Colon (tissue), 2 donors: ENCODE data around the gene TLR8.

Experiments
- FAIRE-seq: peaks from 2 replicates; lab custom pipeline; 2012; peaks lifted over from hg19 to GRCh38; lab: Jason Lieb, UNC
- donor health status: control.
- donor health status: control.

The TLR8 gene

GRCh38 chrX:12906046-12906761 is at the start of gene TLR8:
Gene TLR8, plus strand, starts transcription at chrX:12906620. Its CDS starts 87 bp downstream, at chrX:12906707.
- no peak for FAIRE-seq

- no peak for FAIRE-seq
Measured at GRCh38 chrX:12865359-12865758, 41.1 kb upstream of the TLR8 start.

DNA sequence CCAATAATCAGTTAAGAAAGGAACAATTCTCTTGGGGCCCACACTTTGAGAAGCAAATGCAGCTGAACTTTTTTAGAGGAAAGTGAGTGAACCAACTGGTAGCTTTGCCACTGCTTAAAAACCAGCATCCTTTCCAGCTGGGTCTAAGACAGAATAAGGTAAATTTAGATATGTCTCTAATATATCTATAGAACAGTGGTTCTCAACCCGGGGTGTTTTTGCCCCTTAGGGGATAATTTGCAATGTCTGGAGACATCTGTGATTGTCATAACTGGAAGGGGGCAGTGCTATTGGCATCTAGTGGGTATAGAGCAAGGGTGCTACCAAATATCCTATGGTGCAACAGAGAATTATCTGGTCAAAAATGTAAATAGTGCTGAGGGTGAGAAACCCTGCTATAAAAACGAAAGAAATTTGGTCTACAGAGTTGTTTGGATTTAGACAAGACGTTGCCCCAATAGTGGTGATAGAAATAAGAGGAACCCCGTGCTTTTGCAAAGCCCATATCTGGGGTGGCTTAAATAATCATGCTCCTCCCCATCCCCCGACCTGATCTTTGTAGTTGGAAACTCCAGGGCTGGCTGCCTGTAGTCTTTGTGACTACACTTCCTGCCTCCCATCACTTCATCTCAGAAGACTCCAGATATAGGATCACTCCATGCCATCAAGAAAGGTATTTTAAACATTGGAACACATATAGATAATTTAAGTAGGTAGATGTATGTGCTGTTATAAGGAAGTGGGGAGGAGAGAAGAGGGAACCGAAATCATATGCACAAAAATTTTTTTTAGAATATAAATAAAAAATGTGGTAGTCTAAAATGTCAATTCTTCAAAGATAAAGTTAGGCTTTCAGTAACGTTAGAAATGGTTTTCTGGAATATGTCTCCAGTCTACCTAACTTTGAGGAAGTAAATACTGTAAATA is 39.7 kb upstream of the TLR8 start, which contains the start of gene TLR7:
Gene TLR7 (plus strand): TSS at position 622 of the 927 bp plus-strand sequence. CDS start 507 bp downstream, outside the sequence.
- no peak for FAIRE-seq

DNA sequence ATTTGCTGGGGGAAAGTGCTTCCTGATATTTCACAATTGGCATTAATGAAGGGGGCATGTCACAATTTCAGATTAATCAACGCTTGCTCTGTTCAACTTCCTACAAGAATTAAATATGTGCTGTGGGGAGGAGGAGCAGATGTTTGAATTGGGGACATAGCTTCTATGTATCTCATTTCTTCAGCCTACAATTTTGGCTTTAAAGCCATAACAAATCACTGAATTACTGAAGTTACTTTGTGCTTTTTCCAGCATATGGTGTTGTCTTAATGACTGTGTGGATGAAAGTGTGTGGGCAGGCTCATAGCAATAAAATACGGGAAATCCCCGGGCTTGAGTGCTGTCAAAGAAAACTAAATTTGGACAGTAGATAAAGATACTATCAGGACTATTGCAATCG is 38.7 kb upstream of the TLR8 start:
- no peak for FAIRE-seq

GRCh38 chrX:12868747-12869146 is 37.7 kb upstream of the TLR8 start:
- no peak for FAIRE-seq

GRCh38 chrX:12871257-12871656 is 35.2 kb upstream of the TLR8 start:
- no peak for FAIRE-seq

DNA sequence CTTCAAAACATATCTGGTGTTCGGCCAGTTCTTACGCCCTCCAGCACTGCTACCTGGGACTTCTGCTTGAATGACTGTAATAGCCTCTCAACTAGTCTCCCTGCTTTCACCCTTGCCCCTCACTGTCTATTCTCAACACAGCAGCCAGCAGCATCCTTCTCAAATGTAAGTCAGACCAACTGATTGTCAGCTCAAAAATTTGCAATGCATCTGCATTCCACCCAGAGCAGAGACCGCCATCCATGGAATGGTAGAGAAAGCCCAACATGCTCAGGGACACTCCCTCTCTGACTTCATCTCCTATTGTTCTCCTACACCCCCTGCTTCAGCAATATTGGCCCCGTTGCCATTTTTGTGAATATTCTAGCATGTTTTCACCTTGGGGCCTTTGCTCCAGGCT is 33.7 kb upstream of the TLR8 start:
- no peak for FAIRE-seq

- no peak for FAIRE-seq
Measured at GRCh38 chrX:12874581-12874980, 31.8 kb upstream of the TLR8 start.

GRCh38 chrX:12877386-12877785 is 29.0 kb upstream of the TLR8 start:
- no peak for FAIRE-seq

- no peak for FAIRE-seq
Measured at GRCh38 chrX:12878536-12878935, 27.9 kb upstream of the TLR8 start.

DNA sequence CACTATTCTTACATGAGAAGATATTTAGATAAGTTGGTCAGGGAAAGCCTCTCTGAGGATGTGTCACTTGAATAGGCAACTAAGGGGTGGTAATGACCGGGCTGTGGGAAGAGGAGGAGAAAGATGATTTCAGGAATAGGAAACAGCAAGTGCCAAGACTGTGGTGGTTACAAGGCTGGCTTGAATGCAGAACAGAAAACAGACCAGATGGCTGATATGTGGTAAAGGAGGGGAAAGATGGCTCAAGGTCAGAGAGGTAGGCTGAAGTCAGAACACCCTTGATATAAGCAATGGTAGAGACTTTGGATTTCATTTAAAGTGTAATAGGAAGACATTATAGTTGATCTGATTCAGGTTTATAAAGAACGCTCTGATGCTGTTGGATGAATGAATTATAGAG is 24.5 kb upstream of the TLR8 start:
- no peak for FAIRE-seq

- FAIRE-seq = no peak
Measured at GRCh38 chrX:12885508-12885907, 20.9 kb upstream of the TLR8 start.

DNA sequence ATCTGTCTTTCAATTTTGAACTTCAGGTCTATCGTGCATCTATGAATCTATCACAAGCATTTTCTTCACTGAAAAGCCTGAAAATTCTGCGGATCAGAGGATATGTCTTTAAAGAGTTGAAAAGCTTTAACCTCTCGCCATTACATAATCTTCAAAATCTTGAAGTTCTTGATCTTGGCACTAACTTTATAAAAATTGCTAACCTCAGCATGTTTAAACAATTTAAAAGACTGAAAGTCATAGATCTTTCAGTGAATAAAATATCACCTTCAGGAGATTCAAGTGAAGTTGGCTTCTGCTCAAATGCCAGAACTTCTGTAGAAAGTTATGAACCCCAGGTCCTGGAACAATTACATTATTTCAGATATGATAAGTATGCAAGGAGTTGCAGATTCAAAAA is 19.9 kb upstream of the TLR8 start:
- no peak for FAIRE-seq

- FAIRE-seq = no peak
Measured at GRCh38 chrX:12887141-12887540, 19.3 kb upstream of the TLR8 start.

GRCh38 chrX:12887767-12888166 is 18.7 kb upstream of the TLR8 start:
- no peak for FAIRE-seq

DNA sequence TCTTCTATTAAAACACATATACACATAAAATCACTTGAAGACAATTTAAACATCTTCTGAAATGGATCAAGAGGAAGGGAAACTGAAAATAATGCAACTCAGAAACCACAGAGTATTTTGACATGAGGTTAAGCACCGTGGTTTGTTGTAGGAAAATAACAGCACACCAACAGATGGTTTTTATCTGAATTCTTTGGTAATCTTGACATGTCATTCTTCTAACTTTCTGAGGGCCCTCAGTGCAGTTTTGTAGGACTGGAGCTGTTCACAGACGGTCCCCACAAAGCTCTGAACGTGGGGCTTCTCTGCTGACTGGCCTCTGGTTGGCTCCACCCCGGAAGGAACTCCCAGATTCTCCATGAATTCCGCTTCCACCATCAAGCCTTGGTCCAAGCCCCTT is 16.0 kb upstream of the TLR8 start:
- no peak for FAIRE-seq

DNA sequence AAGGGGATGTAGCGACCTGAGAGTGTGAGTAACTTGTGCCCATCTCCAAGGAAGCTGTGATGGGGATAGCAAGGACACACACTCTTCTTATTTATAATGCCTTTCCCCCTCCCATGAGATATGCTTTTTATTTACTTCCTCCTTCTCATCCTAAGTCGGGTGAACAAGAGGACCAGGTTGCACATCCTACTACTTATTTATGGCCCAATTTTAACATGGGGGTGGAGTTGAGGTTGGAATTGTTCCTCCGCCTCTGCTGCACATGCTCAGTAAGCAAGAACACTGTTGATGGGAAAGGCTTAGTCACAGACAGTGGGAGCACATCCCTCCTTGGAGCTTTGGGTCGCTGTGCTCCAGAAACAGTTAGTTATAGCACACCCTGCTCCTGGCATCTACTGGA is 15.2 kb upstream of the TLR8 start:
- FAIRE-seq = no peak

- FAIRE-seq = no peak
Measured at GRCh38 chrX:12891915-12892506, 14.4 kb upstream of the TLR8 start.

DNA sequence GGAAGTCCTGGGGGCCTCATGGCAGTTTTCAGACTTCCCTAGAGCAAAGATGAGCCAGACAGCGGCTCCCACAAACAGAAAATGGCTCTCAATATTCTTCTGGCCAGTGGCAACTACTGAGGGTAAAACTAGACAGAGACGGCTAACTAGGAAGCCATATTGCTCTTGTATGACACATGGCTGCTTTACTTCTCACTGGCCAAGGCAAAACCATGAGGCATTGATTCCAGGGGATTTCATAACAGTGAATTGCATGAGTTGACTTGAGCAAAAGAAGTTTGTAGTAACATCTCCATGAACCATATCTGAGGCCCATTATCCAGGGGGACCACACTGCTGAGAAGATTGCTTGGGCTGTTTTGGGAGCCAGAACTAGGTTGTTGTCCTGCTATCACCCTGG is 13.7 kb upstream of the TLR8 start:
- FAIRE-seq = no peak

DNA sequence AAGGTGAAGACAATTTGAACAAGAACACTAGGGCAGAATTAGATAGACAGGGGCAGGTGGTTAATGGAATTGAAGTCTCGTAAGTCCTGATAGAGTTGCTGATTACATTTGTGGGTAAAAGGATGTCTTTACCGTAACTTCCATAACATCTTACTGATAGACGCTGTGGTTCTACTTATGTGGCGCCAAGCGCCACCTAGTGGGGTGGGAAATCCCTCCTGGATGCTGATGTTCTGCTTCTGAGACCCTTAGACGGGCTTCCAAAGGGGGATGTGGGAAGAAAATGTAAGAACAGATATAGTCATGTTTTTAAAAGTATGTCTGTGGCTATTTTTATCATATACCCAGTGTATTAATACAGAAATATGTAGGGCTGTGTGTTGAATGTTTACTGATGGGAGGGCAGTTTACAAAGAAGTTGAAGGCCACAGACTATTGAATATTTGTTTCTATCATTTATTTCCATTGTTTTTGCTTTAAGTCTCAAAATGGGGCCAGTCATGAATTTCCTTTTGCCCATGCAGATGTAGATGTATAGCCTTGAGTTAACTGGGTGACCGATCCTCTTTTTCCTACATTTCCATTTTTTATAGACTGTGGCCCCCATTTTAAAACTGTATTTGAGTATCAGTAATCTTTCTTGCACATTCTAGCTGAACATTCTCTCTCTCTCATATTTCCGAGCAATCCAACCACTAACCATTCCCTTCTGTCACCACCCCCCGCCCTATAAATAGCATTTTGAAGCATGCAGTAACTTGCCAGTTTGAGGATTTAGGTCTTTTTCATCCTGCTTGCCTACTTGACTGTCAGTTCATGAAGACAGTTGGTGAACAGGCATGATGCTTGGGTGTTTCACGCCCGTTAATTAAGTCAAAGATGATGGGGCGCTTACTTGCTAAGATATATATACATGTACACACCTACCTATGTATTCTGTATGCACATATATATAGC is 12.1 kb upstream of the TLR8 start:
- peak; percentile 36 for FAIRE-seq

DNA sequence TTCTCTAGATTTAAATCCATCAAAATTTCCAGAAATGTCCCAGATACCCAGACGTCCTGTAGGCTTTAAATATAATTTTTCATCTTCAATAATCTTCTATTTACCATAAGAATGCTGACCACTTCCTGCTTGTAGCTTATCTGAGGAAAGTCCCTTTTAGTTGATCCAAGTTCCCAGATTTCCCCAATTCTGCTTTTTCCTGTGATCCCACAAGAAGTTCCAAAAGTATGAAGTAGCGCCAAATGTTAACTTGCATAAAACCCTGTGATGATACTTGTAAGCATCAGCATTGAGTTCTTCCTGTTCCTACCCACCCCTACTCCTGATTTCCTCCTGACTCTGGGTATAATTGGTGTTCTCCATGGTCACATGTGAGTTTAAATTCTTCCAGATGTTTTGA is 10.6 kb upstream of the TLR8 start:
- no peak for FAIRE-seq

DNA sequence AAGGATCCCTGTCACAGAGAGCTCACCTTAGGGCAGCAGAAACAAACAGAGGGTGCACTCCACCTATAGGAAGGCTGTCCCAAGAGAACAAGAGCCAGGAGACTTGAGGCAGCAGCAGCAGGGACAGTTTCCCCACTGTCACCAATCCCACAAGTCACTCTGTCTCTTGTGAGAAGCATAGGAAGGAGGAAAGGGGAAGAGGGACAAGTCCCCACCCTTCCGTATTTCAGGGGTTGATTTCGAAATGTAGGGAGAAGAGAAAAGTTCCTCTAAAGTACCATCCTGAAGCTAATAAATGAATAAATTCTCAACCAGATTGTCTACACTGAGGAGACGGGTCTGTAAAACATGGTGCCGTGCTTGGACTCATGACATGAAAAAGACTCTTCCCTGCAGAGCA is 9.5 kb upstream of the TLR8 start:
- no peak for FAIRE-seq
